HG03457 (cell line): Measurements from ENCODE around the gene ZNF311.
"Not testable (repeated sequence)": the region's sequence is repeated elsewhere in the genome, so short reads cannot be mapped to it uniquely, and the experiment has no call there.

Experiments
- ATAC-seq: cut with Tn5 transposase; IDR thresholded peaks from one replicate; pipeline ENCODE4 v1.9.1; 2021; ENCODE audit warnings: moderate number of reproducible peaks; ENCODE audit not compliant: unreplicated experiment

The ZNF311 gene

GRCh38 chr6:28956331-28956730 is 48.8 kb downstream of the ZNF311 start:
- no peak for ATAC-seq

DNA sequence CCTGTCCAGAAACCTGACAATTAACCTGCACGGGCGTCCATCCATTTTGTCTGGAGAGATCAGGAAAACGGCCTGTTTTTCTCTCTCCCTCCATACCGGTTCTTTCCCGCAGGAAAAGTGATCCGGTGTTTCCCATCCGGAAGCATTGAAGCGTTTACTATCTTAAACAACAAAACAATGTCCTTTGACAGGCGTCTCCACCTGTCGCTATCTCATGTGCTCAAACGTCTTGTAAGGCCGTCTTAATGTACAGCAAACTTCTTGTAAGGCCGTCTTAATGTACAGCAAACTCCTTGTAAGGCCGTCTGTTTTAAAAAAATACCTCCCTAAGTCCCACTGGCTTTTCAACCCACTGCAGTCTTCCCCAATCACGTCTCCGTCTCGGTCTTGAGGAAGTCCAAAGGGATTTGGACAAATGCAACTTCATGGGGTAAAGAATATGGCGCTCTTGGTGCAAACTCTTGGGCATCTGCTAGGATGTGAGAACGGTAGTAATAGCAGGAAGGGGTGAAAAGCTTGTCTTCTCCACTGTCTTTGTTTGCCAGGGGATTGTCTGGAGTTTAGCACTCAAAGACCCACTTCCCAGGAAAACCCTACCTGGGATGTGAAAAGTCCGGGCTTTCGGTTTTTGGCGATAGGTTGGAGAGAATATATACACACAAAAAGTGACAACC is 51.4 kb downstream of the ZNF311 start:
- no peak for ATAC-seq

DNA sequence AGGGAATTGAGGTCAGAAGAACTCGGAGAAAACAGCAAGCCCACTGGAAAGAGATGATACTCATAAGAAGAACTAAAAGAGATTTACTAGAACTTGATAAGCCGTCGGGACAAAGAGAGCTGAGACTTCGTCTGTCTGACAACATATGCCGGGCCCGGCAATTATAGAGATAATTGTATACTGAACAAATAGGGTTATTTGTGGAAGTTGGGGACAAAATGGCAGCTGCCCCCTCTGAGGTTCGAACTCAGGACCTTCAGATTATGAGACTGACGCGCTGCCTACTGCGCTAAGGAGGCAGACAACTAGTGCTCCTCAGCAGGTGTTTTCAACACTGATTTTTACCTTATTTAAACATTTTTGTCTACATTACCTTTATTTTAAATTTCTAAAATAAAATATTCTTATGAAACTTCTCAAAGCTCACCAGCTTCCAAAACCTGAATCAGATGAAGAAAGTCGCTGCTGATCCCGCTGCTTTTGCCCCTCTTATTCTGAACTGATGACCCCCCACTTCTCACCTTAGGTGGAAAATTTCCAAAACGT is 52.0 kb downstream of the ZNF311 start:
- ATAC-seq = no peak

DNA sequence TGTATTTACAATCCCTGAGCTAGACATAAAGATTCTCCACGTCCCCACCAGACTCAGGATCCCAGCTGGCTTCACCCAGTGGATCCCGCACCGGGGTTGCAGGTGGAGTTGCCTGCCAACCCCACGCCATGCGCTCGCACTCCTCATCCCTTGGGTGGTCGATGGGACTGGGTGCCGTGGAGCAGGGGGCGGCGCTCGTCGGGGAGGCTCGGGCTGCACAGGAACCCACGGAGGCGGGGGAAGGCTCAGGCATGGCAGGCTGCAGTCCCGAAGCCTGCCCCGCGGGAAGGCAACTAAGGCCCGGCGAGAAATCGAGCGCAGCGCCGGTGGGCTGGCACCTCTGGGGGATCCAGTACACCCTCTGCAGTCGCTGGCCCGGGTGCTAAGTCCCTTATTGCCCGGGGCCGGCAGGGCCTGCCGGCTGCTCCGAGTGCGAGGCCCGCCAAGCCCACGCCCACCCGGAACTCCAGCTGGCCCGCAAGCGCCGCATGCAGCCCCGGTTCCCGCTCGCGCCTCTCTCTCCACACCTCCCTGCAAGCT is 55.4 kb downstream of the ZNF311 start:
- not testable (repeated sequence) for ATAC-seq

- ATAC-seq = no peak
Observed at GRCh38 chr6:28948782-28949486, 56.2 kb downstream of the ZNF311 start.

- ATAC-seq = no peak
Observed at GRCh38 chr6:28947831-28948270, 57.3 kb downstream of the ZNF311 start.

GRCh38 chr6:28947067-28947765 is 57.9 kb downstream of the ZNF311 start:
- ATAC-seq = no peak

DNA sequence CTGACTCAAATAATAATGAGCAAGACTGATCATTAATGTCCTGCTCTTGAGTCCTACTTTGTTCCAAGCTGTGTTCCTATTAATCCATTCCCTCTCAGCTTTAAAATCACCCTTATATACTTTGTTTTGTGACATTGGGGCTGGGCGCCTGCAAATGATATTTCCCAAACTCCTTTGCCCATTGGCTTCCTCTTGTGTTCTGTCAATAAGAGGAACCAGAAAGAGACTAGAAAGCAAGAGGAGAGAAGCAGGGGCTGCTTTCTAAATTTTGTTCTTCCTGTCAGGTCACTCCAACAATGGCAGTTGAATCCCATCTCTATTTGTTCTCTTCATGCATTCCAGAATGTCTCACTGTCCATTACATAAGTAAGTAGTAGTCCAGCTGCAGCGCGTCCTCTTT is 59.8 kb downstream of the ZNF311 start:
- ATAC-seq = no peak
